Right lobe of liver (tissue), 4 donors: Measurements from ENCODE around the gene C11orf42.

Experiments
- CTCF ChIP-seq, 4 donors: fragments of 200-600 bp in 3 of 4; fragments of 450-650 bp in 1 of 4; IDR thresholded peaks; one replicate each; pipeline versions ENCODE4 v1.5.1 to v1.8.0; 2016 to 2022; ENCODE audit warnings: antibody characterized with exemption in 4 of 4, mild to moderate bottlenecking in 2 of 4
- POLR2A ChIP-seq: fragments of 450-650 bp; IDR thresholded peaks from one replicate; pipeline ENCODE4 v1.6.1; 2017; ENCODE audit warnings: antibody characterized with exemption, mild to moderate bottlenecking
- donor health status: DM: no; HTN: no; CAD: no.
- donor health status: DM: no; HTN: no; CAD: no.
- donor health status: DM: no; HTN: yes; CAD: no.

GRCh38 chr11:6200975-6201374 is 4.4 kb upstream of the C11orf42 start:
- TF ChIP-seq CTCF (IDR thresholded peaks at IDR 0.05) = no peak
- TF ChIP-seq POLR2A = no peak
